HG03196 (cell line): ENCODE data around the gene MTIF3.

ENCODE experiments used
- ATAC-seq: cut with Tn5 transposase; IDR thresholded peaks from one replicate; pipeline ENCODE4 v1.9.1; 2021; ENCODE audit not compliant: unreplicated experiment

The MTIF3 gene, protein sequence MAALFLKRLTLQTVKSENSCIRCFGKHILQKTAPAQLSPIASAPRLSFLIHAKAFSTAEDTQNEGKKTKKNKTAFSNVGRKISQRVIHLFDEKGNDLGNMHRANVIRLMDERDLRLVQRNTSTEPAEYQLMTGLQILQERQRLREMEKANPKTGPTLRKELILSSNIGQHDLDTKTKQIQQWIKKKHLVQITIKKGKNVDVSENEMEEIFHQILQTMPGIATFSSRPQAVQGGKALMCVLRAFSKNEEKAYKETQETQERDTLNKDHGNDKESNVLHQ

DNA sequence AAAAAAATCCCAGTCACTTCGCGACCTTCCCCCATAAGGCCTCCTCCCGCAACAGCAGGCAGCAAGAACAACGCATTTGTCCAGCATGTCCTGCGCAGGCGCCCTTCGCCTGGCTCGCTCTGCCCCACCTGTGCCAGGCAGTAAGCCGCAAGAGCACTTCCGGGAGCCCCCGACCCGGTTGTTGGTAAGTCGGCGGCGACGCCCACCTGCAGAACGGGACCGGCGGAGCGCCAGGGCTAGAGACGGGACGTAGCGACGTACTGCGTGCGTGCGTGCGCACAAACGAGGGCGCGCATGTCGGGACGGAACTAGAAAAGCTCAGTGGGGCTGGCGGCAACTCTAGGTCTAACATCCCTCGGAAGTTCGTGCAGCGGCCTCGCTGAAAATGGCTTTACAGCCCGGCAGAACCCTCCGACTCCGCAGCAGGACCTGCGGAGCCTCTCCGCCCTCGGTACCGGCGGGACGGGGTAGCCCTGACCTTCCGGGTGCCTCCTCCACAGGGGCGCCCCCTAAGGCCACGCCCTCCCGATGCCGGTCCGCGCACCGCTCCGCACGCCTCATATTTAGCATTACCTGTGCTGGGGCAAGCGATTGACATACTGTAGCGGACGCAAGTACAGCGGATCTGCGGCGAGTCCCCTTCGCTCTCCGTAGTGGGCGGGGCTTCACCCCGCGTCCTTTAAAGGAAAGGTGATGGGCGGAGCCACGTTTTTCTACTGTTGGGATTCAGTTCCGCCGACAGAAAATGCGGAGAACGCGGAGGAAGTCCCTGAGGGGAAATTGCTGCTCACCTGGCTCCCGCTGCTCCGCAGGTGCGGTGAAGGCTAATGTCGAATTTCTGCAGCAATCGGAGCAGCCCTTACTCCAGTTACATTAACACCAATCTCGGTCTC, at the start of gene MTIF3:
Gene MTIF3 (minus strand): TSS at position 629 of the 893 bp plus-strand sequence. CDS start 10,116 bp downstream, outside the sequence.
- peak; percentile 74 for ATAC-seq

DNA sequence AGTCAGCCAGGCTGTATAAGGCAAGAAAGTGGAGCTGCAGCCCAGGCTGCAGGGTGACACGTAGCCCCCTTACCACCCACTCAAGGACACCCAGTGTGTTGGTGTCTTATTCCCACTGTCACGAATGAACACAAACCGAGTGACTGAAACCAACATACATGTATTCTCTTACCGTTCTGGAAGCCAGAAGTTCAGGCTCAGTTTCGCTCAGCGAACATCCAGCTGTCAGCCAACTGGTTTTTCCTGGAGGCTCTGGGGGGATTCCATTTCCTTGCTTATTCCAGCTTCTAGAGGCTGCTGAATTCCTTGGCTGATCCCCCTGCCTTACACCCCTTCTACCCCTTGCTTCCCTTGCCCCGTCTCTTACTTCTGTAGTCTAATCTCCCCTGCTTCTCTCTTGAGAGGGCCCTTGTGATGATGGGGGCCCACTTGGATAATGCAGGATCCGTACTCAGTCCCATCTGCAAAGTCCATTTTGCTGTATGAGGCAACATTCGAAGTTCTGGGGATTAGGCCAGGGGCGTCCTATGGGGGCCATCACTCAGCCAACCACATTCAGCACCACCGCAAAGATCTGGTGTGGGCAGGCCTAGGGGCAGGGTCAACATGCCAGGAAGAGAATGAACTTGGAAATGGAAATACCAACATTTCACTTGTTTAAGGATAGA, 47.3 kb upstream of the MTIF3 start:
- ATAC-seq = no peak

DNA sequence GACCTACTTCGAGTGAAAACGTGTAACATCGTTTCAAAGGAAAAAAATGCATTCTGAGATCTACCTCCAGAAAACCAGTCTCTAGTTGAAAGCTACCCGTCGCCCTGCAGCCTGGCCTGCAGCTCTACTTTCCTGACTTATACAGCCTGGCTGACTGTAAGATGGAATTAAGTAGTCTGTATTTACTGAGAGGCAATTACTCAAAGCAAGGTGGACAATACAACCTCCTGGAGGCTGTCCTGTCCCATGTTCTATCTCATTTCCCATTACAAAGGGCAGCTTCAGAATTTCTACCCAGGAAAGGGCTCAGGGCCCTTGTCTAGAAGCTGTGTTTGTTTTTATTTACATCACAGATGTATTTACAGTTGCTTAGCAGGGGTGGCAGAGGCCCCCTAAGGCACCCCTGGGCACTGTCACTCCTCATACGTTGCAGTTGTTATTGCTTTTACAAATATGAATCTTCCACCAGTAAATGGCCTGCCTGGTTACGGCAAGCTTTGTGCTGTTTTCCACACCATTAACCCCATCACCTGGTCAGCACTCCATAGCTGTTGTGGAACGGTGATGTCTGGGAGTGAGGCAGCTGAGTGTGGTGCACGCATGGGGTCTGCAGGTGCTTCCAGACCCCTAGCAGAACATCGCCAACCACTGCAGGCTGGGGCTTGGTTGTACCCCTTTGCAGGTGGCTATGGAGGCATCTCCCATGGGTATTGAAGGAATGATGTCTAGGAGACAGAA, 46.3 kb upstream of the MTIF3 start:
- no peak for ATAC-seq

DNA sequence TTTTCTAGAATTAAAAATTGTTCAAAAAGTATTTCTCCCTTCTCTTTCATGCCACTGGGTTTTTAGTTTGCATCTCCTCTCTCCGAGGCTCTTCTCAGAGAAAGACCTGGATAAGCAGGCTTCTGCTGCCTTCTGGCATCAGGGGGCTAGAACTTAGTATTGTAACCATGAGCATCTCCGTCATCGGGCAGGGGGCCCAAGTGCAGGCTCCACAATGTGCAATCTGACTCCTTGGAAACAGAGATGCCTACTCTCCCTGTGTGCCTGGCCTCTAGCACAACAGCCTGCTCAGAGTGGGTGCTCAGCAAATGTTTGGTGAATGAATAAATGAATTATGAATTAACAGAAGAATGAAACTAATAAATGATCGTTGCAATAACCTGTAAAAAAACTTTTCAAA, 45.6 kb upstream of the MTIF3 start:
- no peak for ATAC-seq

DNA sequence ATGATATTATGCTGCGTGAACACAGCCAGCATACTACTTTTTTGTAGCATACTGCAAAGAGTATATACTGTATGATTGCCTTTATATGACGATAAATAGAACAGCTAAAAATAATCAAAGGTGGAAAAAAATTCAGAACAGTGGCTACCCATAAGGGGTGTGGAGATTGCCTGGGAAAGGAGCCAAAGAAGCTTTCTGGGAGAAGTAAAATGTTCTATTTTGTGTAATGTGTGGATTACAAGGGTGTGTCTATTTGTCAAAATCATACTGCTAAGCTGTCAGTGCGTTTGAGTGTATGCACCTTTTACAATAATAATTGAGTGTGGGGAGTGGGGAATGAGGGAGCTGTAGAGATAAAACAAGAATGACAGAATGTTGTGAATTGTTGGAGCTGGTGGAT, 45.2 kb upstream of the MTIF3 start:
- no peak for ATAC-seq

DNA sequence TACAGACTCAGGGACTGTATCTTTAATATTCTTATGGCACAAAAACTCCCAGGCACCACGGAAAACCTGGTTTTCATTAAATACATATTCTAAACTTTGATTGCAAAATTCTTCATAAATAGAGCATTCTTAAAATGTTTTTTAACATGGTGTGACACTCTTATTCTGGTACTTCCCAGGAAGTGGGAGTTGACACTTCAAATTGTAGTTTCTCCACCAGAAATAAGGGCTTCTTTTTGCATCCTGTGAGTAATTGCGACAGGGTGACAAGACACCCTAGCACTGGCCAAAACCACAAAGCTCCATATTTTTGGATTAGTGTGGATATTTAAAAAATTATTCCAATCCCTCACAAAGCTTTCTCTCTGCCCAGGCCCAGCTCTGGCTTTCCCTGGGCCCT, 43.6 kb upstream of the MTIF3 start:
- no peak for ATAC-seq

DNA sequence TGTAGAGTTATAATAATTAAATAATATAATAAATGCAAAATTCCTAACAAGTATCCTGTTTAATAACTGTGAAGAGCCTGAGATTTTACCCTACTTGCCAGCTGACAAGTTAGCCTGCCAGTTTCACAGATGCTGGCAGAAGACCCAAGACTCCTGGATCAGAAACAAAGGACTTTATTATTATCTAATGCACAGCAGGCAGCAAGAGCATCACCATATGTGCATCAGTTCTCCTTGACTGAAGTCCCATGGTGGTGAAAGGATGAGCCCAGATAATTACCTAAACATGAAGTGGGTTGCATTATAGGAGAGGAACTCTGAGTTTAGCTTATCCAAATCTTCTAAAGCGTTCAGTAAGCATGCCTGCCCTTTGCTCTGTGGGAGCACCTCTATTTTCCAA, 39.1 kb upstream of the MTIF3 start:
- ATAC-seq = no peak

DNA sequence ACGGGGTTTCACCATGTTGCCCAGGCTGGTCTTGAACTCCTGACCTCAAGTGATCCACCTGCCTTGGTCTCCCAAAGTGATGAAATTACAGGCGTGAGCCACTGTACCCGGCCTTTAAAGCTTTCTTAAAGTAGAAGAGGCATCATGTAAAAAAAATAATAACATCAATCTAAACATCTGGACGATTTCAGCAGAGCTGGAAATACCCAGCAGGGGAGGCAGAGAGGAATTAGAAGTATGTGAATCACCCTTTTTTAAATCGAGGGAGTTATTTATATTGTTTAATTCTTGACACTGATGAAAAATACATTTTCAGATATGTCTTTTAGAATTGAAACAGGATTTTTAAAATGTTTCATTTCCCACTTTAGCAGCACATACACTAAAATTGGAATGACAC, 37.4 kb upstream of the MTIF3 start:
- ATAC-seq = no peak

DNA sequence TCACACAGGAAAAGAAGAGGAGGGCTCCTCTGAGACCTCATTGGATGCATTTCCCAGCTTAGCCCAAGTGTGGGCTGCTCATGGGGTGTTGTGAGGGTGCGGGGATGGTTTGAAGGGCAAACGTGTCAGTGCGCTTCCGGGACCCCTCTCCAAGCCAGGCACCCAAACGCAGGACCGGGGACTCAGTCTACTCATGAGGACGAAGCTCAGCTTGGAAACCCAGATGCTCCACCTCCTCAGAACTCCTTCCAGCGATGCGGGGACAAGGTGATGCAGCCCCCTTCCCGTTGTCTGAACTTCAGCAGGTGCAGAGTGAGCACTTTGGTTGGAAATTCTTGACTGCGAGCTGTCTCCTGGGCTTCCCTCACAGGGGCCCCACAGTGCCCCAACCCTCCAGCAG, 33.1 kb upstream of the MTIF3 start:
- ATAC-seq = no peak

DNA sequence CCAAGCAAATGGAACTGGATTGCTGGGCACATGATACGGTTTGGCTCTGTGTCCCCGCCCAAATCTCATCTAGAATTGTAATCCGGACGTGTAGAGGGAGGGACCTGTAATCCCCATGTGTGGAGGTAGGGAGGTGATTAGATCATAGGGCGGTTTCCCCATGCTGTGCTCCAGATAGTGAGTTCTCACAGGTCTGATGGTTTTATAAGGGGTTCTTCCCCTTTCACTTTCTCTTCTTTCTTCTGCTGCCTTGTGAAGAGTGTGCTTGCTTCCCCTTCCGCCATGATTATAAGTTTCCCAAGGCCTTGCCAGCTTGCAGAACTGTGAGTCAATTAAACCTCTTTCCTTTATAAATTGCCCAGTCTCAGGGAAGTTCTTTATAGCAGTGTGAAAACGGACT, 32.6 kb upstream of the MTIF3 start:
- ATAC-seq = peak; percentile 89

DNA sequence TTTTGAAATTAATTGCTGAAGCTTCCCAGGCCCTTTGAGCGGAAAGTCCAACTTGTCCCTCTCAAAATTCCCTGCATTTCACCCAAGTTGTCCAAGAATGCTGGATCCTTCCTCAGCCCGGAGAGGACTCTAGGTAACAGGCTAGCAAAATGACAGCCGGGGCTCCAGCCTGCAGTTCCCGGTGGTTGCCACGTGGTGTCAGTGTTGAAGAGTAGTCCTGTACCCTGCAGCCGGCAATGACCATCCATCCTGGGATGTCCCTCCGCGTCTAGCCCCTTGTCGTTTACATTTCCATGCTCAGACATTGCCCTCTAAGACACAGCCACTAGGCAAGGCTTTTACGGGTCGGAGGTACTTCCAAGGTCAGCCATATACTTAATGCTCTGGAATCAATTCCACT, 31.4 kb upstream of the MTIF3 start:
- no peak for ATAC-seq

DNA sequence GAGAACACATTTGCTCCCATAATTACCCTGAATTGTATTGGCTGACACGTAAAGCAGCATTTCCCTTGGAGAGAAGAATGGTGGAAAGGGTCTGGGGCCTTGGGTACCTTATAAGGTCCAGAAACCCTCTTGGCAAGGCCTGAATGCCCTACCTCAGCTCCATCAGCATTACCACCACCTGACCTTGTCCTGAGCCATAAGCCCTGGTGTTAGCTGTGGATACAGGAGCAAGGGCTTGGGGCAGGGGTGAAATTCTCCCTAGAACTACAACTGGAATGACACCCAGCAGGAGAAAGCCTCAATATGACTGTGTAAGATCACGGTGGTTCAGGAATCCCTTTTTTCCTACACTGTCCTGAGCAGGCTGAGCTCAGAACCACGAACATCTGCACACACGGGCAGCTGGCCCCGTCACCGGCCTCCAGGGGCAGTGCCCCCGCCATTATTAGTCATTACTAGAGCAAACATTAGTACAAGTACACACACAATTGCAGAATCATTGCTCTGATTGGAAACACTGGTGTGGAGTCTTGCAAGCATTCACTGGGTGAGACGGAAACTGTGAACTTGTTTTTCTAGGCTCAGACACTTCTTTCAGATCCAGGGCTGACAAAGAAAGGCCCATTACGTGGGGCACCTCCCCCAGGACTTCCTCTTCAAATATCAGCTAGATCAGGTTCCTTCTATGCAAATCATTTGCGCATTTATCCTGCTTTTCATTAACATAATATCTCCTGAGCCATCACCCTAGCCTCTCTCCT, 26.8 kb upstream of the MTIF3 start:
- ATAC-seq = peak; percentile 32

DNA sequence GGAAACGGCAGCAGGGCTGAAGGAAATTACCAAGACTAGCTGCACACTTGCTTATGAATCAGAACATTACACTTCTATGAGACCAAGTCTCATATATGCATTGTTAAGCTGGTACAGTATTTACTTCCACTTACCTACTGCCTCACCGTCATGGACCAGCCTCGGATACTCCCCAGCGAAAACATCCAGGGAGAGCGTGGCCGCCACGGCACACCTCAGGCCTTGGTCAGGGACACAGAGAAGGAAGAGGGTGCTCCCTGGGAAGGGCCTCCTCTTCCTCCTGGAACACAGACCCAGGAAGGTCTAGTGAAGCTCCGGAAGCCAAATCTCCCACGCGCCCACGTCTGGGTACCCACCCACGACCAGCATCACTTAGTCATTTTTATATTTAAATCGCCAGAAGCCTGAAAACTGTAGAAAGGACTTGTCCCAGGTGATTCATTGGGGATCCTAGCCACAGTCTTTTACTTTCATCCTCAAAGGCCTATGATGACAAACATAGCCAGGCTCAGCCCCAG, 24.4 kb upstream of the MTIF3 start:
- no peak for ATAC-seq

DNA sequence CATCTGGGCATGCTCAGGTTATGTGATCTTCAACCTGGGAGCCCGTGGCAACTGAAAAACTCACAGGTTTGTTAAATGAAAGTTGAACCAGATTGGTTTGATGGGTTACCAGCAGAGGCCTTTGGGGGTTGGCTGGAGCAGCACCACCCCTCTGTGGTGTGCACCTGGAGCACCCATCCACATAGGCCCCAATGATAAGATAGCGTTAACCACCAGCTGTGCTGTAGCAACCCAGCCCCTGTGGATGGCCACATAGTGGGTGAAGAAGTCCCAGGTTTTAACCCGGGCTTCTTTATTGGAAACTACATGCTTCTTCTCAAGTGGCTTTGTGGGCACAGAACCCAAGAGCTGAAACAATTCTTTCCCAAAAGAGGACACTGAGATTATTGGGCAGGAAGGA, 22.6 kb upstream of the MTIF3 start:
- no peak for ATAC-seq

DNA sequence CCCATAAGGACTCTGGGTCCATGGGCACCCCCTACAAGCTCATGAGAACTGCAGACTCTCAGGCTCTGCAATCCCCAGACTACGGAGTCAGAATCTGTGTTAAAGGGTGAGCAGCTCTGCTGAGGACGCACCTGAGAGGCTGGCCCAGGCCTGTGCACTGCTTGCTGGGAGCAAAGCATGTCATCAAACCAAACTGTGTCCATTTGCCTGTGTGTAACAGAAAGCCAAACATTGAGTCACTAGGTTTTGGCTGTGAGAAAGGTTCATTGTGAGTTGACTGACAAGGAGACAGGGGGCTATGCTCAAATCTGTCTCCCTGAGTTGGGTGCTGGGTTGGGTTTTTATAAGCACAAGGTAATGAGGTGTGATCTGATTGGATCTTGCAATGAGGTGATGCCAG, 22.1 kb upstream of the MTIF3 start:
- no peak for ATAC-seq

DNA sequence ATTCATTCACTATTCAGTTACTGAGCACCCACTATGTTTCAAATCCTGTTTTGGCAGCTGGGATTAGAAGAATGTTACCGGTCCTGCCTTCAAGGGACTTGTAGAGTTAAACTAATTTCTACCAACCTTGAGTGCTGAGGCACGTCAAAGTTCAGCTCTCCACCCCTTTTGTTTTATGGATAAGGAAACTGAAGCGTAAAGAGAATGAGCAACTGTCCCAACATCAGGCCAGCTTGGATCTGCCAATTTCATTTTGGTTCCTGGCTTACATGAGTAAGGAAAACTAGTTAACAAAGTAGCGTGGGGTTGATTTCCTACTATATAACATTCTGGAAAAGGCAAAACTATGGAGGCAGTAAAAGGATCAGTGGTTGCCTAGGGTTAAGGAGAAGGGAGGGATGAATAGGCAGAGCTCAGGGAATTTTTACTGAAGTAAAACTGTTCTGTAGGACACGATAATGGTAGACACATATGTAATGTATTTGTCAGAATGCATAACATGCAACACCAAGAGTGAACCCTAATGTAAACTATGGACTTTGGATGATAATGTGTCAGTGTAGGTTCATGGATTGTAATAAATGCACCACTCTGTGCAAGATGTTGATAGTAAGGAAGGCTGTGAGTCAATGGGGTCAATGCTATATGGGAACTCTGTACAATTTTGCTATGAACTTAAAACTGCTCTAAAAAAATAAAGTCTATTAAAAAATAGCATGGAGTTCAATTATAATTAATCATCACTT, 19.9 kb upstream of the MTIF3 start:
- ATAC-seq = no peak

DNA sequence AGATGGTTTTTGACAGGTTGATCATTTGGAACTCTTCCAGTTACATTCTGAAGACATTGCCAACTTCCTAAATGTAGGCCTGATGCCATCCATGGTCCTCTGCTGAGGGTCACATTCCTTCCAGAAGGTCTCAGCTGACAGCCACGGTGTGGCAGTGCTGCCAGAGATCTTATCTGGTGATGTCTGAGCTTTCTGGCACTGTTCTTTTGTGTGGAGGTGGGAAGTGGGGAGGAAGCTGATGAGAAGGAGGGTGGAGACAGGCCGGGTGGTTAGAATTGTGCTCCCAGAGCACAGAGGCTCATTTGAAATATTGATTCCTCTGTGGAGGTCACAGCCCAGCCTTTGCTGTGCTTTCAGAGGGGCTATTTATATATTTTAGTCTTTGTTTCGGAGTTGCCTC, 16.1 kb upstream of the MTIF3 start:
- no peak for ATAC-seq

DNA sequence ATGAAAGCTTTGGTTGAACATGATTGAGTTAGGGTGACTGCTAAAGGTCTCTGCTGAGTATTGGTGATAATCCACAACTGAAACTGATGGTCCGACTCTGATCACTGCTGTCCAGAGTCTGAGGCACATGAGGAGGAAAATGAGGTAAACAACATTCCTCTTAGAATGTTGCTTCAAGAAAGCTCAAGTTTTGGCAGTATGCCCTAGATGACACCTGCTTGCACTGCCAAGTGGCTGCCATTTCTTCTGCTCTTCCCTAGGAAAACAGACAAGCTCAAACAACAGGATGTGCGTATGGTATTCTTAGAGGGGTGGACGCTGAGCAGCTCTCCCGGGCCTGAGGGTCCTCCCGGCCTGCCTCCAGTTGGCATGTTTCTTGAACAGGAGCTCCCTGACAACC, 15.2 kb upstream of the MTIF3 start:
- no peak for ATAC-seq

DNA sequence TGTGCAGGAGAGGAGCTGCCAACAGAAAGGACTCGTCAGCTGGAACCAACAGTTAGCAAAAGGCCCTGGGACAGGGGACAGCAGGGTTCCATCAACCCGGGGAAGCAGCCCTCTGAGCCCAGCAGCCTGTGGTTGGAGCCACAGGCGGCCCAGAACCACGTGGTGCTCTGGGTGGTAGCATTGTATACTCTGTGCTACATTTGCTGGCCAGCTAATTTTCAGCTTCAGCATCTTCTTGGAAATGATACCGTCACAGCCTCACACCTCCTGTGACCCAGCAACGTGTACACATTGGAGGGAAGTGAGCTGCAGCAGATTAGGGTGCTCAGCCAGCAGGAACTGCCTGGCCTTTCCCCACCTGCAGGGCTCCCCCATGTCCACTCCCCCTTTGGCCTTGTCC, 13.1 kb upstream of the MTIF3 start:
- no peak for ATAC-seq
